Right lobe of liver (tissue), 6 donors: ENCODE measurements around the gene LYRM7. TPM values are rescaled to one million over a fixed set of nuclear protein-coding genes. Genes with fewer than 3 reads are reported as not detected.
A peak's percentile ranks its signal among the peaks of the same experiment; 100 is the strongest.

Source experiments
- ATAC-seq, 4 donors: fragments of 200-7000 bp; cut with Tn5 transposase; one replicate each; pipeline ENCODE4 v1.9.1; 2020; ENCODE audit warnings: mild to moderate bottlenecking in 4 of 4, moderate library complexity in 4 of 4
- DNase-seq, 3 donors: peaks; one replicate each; pipeline ENCODE4 v3.0.0-alpha.2; 2020
- H3K27ac ChIP-seq, 3 donors: fragments of 200-600 bp; one replicate each; pipeline ENCODE4 v1.8.0; 2022
- H3K27me3 ChIP-seq, 2 donors: fragments of 200-600 bp; one replicate each; pipeline ENCODE4 v1.8.0; 2022
- H3K36me3 ChIP-seq, 4 donors: fragments of 200-600 bp; sonication (generic) in 1 of 4; one replicate each; pipeline versions ENCODE4 v1.5.1 to v1.8.0; 2017 to 2022; ENCODE audit warnings: control low read depth in 1 of 4
- H3K4me1 ChIP-seq, 4 donors: fragments of 200-600 bp; sonication (generic) in 1 of 4; one replicate each; pipeline versions ENCODE4 v1.5.1 to v1.8.0; 2017 to 2022; ENCODE audit warnings: control low read depth in 1 of 4
- H3K4me3 ChIP-seq, 3 donors: fragments of 200-600 bp; one replicate each; pipeline ENCODE4 v1.8.0; 2022
- H3K9me3 ChIP-seq, 4 donors: fragments of 200-600 bp; sonication (generic) in 1 of 4; one replicate each; pipeline versions ENCODE4 v1.5.1 to v1.8.0; 2017 to 2022; ENCODE audit warnings: control low read depth in 1 of 4
- CTCF ChIP-seq, 4 donors: fragments of 200-600 bp in 3 of 4; fragments of 450-650 bp in 1 of 4; IDR thresholded peaks; one replicate each; pipeline versions ENCODE4 v1.5.1 to v1.8.0; 2016 to 2022; ENCODE audit warnings: antibody characterized with exemption in 4 of 4, mild to moderate bottlenecking in 2 of 4
- POLR2A ChIP-seq: fragments of 450-650 bp; IDR thresholded peaks from one replicate; pipeline ENCODE4 v1.6.1; 2017; ENCODE audit warnings: antibody characterized with exemption, mild to moderate bottlenecking
- WGBS: methylation state at CpG from one replicate; pipeline ENCODE4 v1.1.6; 2018; ENCODE audit warnings: low coverage, low lambda C conversion rate; ENCODE audit not compliant: insufficient coverage; ENCODE audit errors: missing lambda C conversion rate; 5-methylcytosine and 5-hydroxymethylcytosine counted together
- intact Hi-C, 2 donors: fragments of 100-400 bp; cut with DNase I; formaldehyde crosslinking; loops; one replicate each; pipeline versions ENCODE4 v1.11.2 to v1.14.1; 2022
- total RNA-seq, 6 experiments: library from RNA; depleted of rRNA in 2 of 6; stranded (reverse); fragments of >200 nt in 2 of 6; fragmentation: NEBNext Ultra II Directional in 3 of 6; extraction: Animal tissue kit (Norgen Biotek cat#: 25700) in 3 of 6; gene quantifications; one replicate each; pipeline versions ENCODE4 v1.1.0 to v1.2.4, GENCODE V29; 2016 to 2023
- donor health status: DM: no; HTN: yes; CAD: no.
- donor health status: DM: no; HTN: no; CAD: no.
- donor health status: DM: no; HTN: no; CAD: no.
- donor health status: DM: no; HTN: yes; CAD: no.
- donor health status: DM: no; HTN: yes; CAD: no.

Gene LYRM7
- total RNA-seq, 6 experiments from 2014 or later, result 4.4 to 9.5 (median 5.6) TPM

- intact Hi-C loops, result no loop called here
- TF ChIP-seq CTCF (IDR thresholded peaks at IDR 0.05), result no peak
- TF ChIP-seq POLR2A, result no peak
- no peak for DNase-seq
- ATAC-seq, result peak in 1 of 4 donors; percentile 63
- Histone ChIP-seq H3K36me3 (no peaks in the 10 kb centered on the region), H3K27ac (no peak overlapping the region), H3K4me1 (no peaks in the 10 kb centered on the region), H3K27me3 (no peaks in the 10 kb centered on the region), H3K9me3 (no peaks in the 10 kb centered on the region), H3K4me3 (no peak overlapping the region)
- WGBS, result 63% methylated on average over 5 of the region's 5 CpGs
Observed at GRCh38 chr5:131212471-131213021, 41.8 kb downstream of the LYRM7 start.

GRCh38 chr5:131214609-131215227 lies 44.0 kb downstream of the LYRM7 start:
- intact Hi-C loops, result no loop called here
- TF ChIP-seq CTCF (IDR thresholded peaks at IDR 0.05), result no peak
- no peak for TF ChIP-seq POLR2A
- no peak overlapping the region for H3K27ac ChIP-seq
- H3K36me3 ChIP-seq, result no peaks in the 10 kb centered on the region
- H3K4me3 ChIP-seq, result no peak overlapping the region
- no peaks in the 10 kb centered on the region for H3K9me3 ChIP-seq
- ATAC-seq, result no peak
- H3K27me3 ChIP-seq, result no peaks in the 10 kb centered on the region
- 78% methylated on average over 2 of the region's 3 CpGs for WGBS
- no peaks in the 10 kb centered on the region for H3K4me1 ChIP-seq
- DNase-seq, result no peak

GRCh38 chr5:131217791-131218190 lies 47.0 kb downstream of the LYRM7 start:
- H3K4me1 ChIP-seq, result no peaks in the 10 kb centered on the region
- DNase-seq (no peak), ATAC-seq (no peak)
- 93% methylated on average over 4 of the region's 4 CpGs for WGBS
- no peaks in the 10 kb centered on the region for H3K9me3 ChIP-seq
- no peak for TF ChIP-seq CTCF (IDR thresholded peaks at IDR 0.05)
- no peak for TF ChIP-seq POLR2A
- H3K27me3 ChIP-seq, result no peaks in the 10 kb centered on the region
- H3K4me3 ChIP-seq, result no peak overlapping the region
- no peak overlapping the region for H3K27ac ChIP-seq
- intact Hi-C loops, result no loop called here
- H3K36me3 ChIP-seq, result no peaks in the 10 kb centered on the region

- 57% methylated on average over 4 of the region's 4 CpGs for WGBS
- Histone ChIP-seq H3K4me1 (no peaks in the 10 kb centered on the region), H3K27me3 (no peaks in the 10 kb centered on the region), H3K36me3 (no peaks in the 10 kb centered on the region), H3K27ac (no peak overlapping the region), H3K9me3 (no peaks in the 10 kb centered on the region), H3K4me3 (no peak overlapping the region)
- ATAC-seq (no peak), DNase-seq (no peak)
- intact Hi-C loops, result no loop called here
- no peak for TF ChIP-seq CTCF (IDR thresholded peaks at IDR 0.05)
- TF ChIP-seq POLR2A, result no peak
Observed at GRCh38 chr5:131218392-131218791, 47.6 kb downstream of the LYRM7 start.
